Measurements from ENCODE around the gene USP28. TPM values are rescaled to one million over a fixed set of nuclear protein-coding genes. Genes with fewer than 3 reads are reported as not detected.
"Not testable (repeated sequence)": the region's sequence is repeated elsewhere in the genome, so short reads cannot be mapped to it uniquely, and the experiment has no call there.

USP28 gene, protein sequence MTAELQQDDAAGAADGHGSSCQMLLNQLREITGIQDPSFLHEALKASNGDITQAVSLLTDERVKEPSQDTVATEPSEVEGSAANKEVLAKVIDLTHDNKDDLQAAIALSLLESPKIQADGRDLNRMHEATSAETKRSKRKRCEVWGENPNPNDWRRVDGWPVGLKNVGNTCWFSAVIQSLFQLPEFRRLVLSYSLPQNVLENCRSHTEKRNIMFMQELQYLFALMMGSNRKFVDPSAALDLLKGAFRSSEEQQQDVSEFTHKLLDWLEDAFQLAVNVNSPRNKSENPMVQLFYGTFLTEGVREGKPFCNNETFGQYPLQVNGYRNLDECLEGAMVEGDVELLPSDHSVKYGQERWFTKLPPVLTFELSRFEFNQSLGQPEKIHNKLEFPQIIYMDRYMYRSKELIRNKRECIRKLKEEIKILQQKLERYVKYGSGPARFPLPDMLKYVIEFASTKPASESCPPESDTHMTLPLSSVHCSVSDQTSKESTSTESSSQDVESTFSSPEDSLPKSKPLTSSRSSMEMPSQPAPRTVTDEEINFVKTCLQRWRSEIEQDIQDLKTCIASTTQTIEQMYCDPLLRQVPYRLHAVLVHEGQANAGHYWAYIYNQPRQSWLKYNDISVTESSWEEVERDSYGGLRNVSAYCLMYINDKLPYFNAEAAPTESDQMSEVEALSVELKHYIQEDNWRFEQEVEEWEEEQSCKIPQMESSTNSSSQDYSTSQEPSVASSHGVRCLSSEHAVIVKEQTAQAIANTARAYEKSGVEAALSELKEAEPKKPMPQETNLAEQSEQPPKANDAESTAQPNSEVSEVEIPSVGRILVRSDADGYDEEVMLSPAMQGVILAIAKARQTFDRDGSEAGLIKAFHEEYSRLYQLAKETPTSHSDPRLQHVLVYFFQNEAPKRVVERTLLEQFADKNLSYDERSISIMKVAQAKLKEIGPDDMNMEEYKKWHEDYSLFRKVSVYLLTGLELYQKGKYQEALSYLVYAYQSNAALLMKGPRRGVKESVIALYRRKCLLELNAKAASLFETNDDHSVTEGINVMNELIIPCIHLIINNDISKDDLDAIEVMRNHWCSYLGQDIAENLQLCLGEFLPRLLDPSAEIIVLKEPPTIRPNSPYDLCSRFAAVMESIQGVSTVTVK
- 100 to 1,000 TPM in 4 of 6 donors, 10 to 100 TPM in 2; 64.6 to 132 (median 109) TPM for polyA plus RNA-seq (ENCODE audit: low read depth in 6 of 6)

GRCh38 chr11:113875234-113876073, at the start of gene USP28:
Gene USP28 (minus strand): TSS chr11:113875572. CDS start chr11:113875501, 71 bp downstream.
- ATAC-seq (ENCODE audit: low read depth in 2 of 2) (peak; percentile 80 to 81), DNase-seq (peak; percentile 82)
- Mint-ChIP-seq H3K4me3 (peak within 1 kb of the TSS; percentile 90 to 99 (median 98)), H3K27me3 (no peaks in the 10 kb centered on the region), H3K9me3 (peaks cover 0 to 8% (median 4%) of the 10 kb centered on the region in 7 donors), H3K4me1 (peaks cover 43 to 66% (median 51%) of the 10 kb centered on the region in 3 donors), H3K36me3 (peaks cover 0 to 5% of the 10 kb centered on the region in 2 donors), H3K27ac (peak within 1 kb of the TSS; percentile 92 to 99 (median 97))

GRCh38 chr11:113923572-113923971, 48.2 kb upstream of the USP28 start:
- Mint-ChIP-seq H3K9me3 (peaks cover 0 to 5% (median 0%) of the 10 kb centered on the region in 7 donors), H3K36me3 (no peaks in the 10 kb centered on the region), H3K27ac (no peak overlapping the region), H3K27me3 (peaks cover 4 to 19% (median 8%) of the 10 kb centered on the region in 3 donors), H3K4me3 (no peak overlapping the region), H3K4me1 (peaks cover 0 to 1% (median 0%) of the 10 kb centered on the region in 3 donors)
- DNase-seq (no peak), ATAC-seq (ENCODE audit: low read depth in 2 of 2) (no peak)

GRCh38 chr11:113911491-113911890, 36.1 kb upstream of the USP28 start:
- H3K27ac Mint-ChIP-seq, result peak overlapping the region in 4 of 6 donors; percentile 9 to 52 (median 25)
- not testable (repeated sequence) for H3K27me3 Mint-ChIP-seq; DNase-seq; H3K9me3 Mint-ChIP-seq; H3K36me3 Mint-ChIP-seq; H3K4me3 Mint-ChIP-seq; H3K4me1 Mint-ChIP-seq; ATAC-seq (ENCODE audit: low read depth in 2 of 2)

- no peak for ATAC-seq (ENCODE audit: low read depth in 2 of 2)
- peaks cover 0 to 6% (median under 1%) of the 10 kb centered on the region in 3 donors for H3K27me3 Mint-ChIP-seq
- H3K27ac Mint-ChIP-seq, result no peak overlapping the region
- H3K9me3 Mint-ChIP-seq, result peaks cover 0 to 3% (median 0%) of the 10 kb centered on the region in 7 donors
- H3K4me1 Mint-ChIP-seq, result no peaks in the 10 kb centered on the region
- H3K4me3 Mint-ChIP-seq, result no peak overlapping the region
- DNase-seq, result no peak
- no peaks in the 10 kb centered on the region for H3K36me3 Mint-ChIP-seq
These were observed 32.7 kb upstream of the USP28 start for GRCh38 chr11:113908098-113908497.

GRCh38 chr11:113907681-113908080, 32.3 kb upstream of the USP28 start:
- H3K4me1 Mint-ChIP-seq, result no peaks in the 10 kb centered on the region
- H3K27ac Mint-ChIP-seq, result no peak overlapping the region
- no peak for ATAC-seq (ENCODE audit: low read depth in 2 of 2)
- H3K4me3 Mint-ChIP-seq, result no peak overlapping the region
- DNase-seq, result no peak
- H3K36me3 Mint-ChIP-seq, result no peaks in the 10 kb centered on the region
- H3K27me3 Mint-ChIP-seq, result peaks cover 0 to 6% (median 4%) of the 10 kb centered on the region in 3 donors
- peaks cover 0 to 3% (median 0%) of the 10 kb centered on the region in 7 donors for H3K9me3 Mint-ChIP-seq

DNA sequence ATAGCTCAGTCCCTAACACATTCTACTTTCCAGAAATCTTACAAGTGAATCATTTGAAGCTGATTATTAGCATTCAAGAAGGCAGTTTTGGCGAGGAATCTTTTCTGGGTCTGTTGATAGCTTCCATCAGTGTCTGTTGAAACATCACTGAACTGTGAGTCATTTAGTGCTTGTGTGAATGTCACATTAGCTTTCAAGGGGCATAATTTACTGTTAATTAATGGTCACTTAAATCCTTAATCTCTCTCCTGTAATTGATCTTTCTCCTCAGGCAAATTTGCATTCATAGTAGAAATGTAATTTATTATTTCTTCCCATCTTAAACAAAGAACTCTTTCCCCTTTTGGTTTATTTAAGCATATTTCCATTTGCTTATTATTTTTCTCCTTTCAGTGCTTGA, 31.8 kb upstream of the USP28 start:
- ATAC-seq (ENCODE audit: low read depth in 2 of 2), result no peak
- Mint-ChIP-seq H3K36me3 (no peaks in the 10 kb centered on the region), H3K27me3 (peaks cover 0 to 10% (median 10%) of the 10 kb centered on the region in 3 donors)

GRCh38 chr11:113906516-113906915, 31.1 kb upstream of the USP28 start:
- H3K9me3 Mint-ChIP-seq, result no peaks in the 10 kb centered on the region
- peaks cover 0 to 10% (median 10%) of the 10 kb centered on the region in 3 donors for H3K27me3 Mint-ChIP-seq
- ATAC-seq (ENCODE audit: low read depth in 2 of 2) (no peak), DNase-seq (no peak)
- no peak overlapping the region for H3K27ac Mint-ChIP-seq
- H3K36me3 Mint-ChIP-seq, result no peaks in the 10 kb centered on the region
- no peaks in the 10 kb centered on the region for H3K4me1 Mint-ChIP-seq
- H3K4me3 Mint-ChIP-seq, result no peak overlapping the region

More for the DNA sequence above, 31.8 kb upstream of the USP28 start:
- Mint-ChIP-seq H3K4me1 (no peaks in the 10 kb centered on the region), H3K27ac (peak overlapping the region in 1 of 6 donors; percentile 24), H3K4me3 (no peak overlapping the region), H3K9me3 (peaks cover 0 to 3% (median 0%) of the 10 kb centered on the region in 7 donors)
- no peak for DNase-seq

DNA sequence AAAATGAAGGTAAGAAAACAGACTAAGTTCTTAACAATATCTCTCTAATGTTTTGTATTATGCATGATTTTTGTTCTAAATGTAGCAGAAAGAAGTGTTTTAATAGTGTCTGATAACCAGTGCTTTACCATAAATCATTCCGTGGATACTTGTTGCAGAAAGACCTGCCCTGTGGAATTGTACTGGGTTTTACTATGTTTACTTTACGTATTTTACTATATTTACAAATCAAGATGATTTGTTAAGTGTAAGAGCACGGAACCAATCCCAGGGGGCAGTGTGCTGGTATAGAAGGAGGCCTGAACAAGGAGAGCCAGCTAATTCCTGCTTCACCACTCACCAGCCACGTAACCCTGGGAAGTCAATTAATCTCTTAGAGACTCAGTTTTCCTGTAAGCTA, 30.7 kb upstream of the USP28 start:
- H3K27ac Mint-ChIP-seq, result no peak overlapping the region
- H3K36me3 Mint-ChIP-seq, result no peaks in the 10 kb centered on the region
- H3K27me3 Mint-ChIP-seq, result peaks cover 0 to 10% (median 10%) of the 10 kb centered on the region in 3 donors
- ATAC-seq (ENCODE audit: low read depth in 2 of 2) (no peak), DNase-seq (no peak)
- H3K9me3 Mint-ChIP-seq, result no peaks in the 10 kb centered on the region
- no peaks in the 10 kb centered on the region for H3K4me1 Mint-ChIP-seq
- H3K4me3 Mint-ChIP-seq, result no peak overlapping the region

GRCh38 chr11:113904379-113905101, 29.2 kb upstream of the USP28 start, which contains the start of gene HTR3B:
Gene HTR3B (plus strand): TSS chr11:113904796. CDS start chr11:113904934, 138 bp downstream.
- peaks cover 0 to 10% (median 10%) of the 10 kb centered on the region in 3 donors for H3K27me3 Mint-ChIP-seq
- no peaks in the 10 kb centered on the region for H3K4me1 Mint-ChIP-seq
- ATAC-seq (ENCODE audit: low read depth in 2 of 2) (no peak), DNase-seq (no peak)
- no peaks in the 10 kb centered on the region for H3K9me3 Mint-ChIP-seq
- no peak within 1 kb of the TSS for H3K4me3 Mint-ChIP-seq
- no peak within 1 kb of the TSS for H3K27ac Mint-ChIP-seq
- H3K36me3 Mint-ChIP-seq, result no peaks in the 10 kb centered on the region

- DNase-seq (no peak), ATAC-seq (ENCODE audit: low read depth in 2 of 2) (no peak)
- H3K4me3 Mint-ChIP-seq, result peak overlapping the region in 1 of 8 donors; percentile 57
- peaks cover 0 to 10% (median 5%) of the 10 kb centered on the region in 3 donors for H3K27me3 Mint-ChIP-seq
- H3K9me3 Mint-ChIP-seq, result no peaks in the 10 kb centered on the region
- H3K4me1 Mint-ChIP-seq, result peaks cover 4 to 24% (median 11%) of the 10 kb centered on the region in 3 donors
- H3K27ac Mint-ChIP-seq, result no peak overlapping the region
- H3K36me3 Mint-ChIP-seq, result no peaks in the 10 kb centered on the region
These were observed 25.8 kb upstream of the USP28 start for GRCh38 chr11:113901141-113901540.

DNA sequence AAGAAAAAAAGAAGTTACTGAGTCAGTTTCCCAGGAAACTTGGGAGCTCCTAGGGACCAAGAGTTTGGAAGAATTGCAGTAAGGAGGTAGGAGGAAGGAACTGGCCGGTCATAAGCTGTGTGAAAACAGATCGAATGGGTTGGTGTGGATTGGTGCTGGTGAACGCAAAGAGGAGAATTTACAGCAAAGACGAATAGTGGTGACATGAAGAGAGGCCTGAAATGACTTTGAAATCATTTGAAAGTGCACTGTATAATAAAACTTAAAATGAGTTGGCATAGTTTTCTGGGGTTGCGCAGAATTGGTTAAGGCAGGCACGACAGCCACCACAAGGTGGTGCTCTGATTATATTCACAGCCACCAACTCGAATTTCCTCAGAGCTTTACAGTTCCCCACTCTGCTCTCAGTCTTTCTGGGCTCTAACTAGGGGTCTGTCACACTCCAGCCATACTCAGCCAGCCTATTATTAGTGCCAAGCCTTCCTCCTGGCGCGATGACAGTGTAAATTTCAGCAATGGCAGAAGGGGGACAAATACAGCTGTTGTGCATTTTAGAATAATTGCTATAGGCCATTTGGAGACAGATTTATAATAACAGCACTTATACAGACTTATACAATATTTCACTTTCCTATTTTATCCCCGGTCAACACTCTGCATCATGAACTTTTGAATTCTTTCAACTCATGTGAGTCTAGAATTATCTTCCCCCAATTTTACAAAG, 20.9 kb upstream of the USP28 start:
- peak; percentile 65 to 85 for ATAC-seq (ENCODE audit: low read depth in 2 of 2)
- peak; percentile 46 for DNase-seq
- peak overlapping the region in 1 of 8 donors; percentile 11 for H3K4me3 Mint-ChIP-seq
- H3K27me3 Mint-ChIP-seq, result no peaks in the 10 kb centered on the region
- H3K9me3 Mint-ChIP-seq, result no peaks in the 10 kb centered on the region
- peaks cover 4 to 28% (median 18%) of the 10 kb centered on the region in 3 donors for H3K4me1 Mint-ChIP-seq
- no peaks in the 10 kb centered on the region for H3K36me3 Mint-ChIP-seq
- peak overlapping the region in 4 of 6 donors; percentile 17 to 41 (median 30) for H3K27ac Mint-ChIP-seq
